Measurements from ENCODE around the gene NELL1. TPM values are rescaled to one million over a fixed set of nuclear protein-coding genes. Genes with fewer than 3 reads are reported as not detected.

Gene NELL1
- total RNA-seq, 3 donors from 2014 or later (not counting 1 experiment from before 2014, with no cell fraction given) = not detected

DNA sequence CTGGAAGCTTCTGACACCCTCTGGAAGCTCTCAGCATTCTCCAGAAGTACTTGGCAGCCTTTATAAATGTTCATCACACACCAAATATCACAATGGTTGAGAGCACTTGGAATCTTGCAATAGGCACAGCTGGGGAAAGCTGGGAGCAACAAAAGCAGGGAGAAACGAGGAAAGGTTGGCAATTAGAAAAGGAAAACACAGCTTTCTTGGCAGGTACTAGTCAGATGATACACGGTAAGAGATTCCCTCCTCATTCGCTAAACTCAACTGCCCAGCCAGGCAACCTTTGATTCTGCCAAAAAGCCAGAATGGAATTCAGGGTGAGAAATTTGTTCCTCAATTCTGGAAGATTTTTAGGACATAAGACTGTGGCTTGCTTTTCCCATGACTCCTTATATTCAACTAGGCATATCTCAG is 946.6 kb downstream of the NELL1 start:
- H3K27me3 Mint-ChIP-seq (ENCODE audit: low read depth in 2 of 2) = no peaks in the 10 kb centered on the region
- Histone ChIP-seq H3K9me3 (ENCODE audit: control insufficient read depth, insufficient read depth, low read length) (no peaks in the 10 kb centered on the region), H3K27ac (ENCODE audit: low read length) (no peak overlapping the region), H3K4me1 (ENCODE audit: control insufficient read depth, insufficient read depth, low read length) (no peaks in the 10 kb centered on the region), H3K36me3 (ENCODE audit: control insufficient read depth, insufficient read depth, low read length) (no peaks in the 10 kb centered on the region), H3K4me3 (ENCODE audit: low read length) (no peak overlapping the region), H3K27me3 (ENCODE audit: control insufficient read depth, insufficient read depth, low read length) (no peaks in the 10 kb centered on the region)
- H3K4me1 Mint-ChIP-seq = no peaks in the 10 kb centered on the region
- H3K4me3 Mint-ChIP-seq = no peak overlapping the region
- ATAC-seq (no peak), DNase-seq (no peak)
- no peak overlapping the region for H3K27ac Mint-ChIP-seq
- WGBS (ENCODE audit: insufficient coverage) = 83% methylated on average over 2 of the region's 3 CpGs
- no peak for TF ChIP-seq CTCF (IDR thresholded peaks at IDR 0.05)
- no peaks in the 10 kb centered on the region for H3K36me3 Mint-ChIP-seq
- H3K9me3 Mint-ChIP-seq = peaks cover 10 to 13% of the 10 kb centered on the region in 2 donors
- intact Hi-C loops (cut with micrococcal nuclease) = no loop called here

DNA sequence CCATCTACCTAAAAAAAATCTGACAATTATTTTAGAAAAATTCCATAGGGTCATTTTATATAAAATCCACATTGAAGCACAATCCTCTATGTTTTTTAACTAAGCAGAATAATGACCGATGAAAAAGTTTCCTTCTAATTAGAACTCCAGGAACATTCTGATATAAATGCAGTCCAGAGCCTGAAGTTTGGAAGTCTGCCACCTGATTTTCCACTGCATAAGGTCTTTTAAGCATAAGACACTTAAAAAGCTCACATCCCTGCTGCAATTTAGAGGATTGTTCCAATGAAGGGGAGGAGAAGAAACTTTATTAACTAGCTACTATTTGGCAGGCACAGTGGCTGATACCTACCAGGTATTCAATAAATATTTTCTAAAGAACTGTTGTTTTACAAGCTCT is 953.2 kb downstream of the NELL1 start:
- intact Hi-C loops (cut with micrococcal nuclease) = no loop called here
- H3K4me3 ChIP-seq (ENCODE audit: low read length) = no peak overlapping the region
- H3K27me3 ChIP-seq (ENCODE audit: control insufficient read depth, insufficient read depth, low read length) = no peaks in the 10 kb centered on the region
- peaks cover 15 to 20% of the 10 kb centered on the region in 2 donors for H3K9me3 Mint-ChIP-seq
- H3K27ac ChIP-seq (ENCODE audit: low read length) = no peak overlapping the region
- ATAC-seq (no peak), DNase-seq (no peak)
- no peak overlapping the region for H3K27ac Mint-ChIP-seq
- no peaks in the 10 kb centered on the region for H3K36me3 Mint-ChIP-seq
- H3K4me3 Mint-ChIP-seq = no peak overlapping the region
- TF ChIP-seq CTCF (IDR thresholded peaks at IDR 0.05) = no peak
- peaks cover 5% of the 10 kb centered on the region for H3K9me3 ChIP-seq (ENCODE audit: control insufficient read depth, insufficient read depth, low read length)
- H3K27me3 Mint-ChIP-seq (ENCODE audit: low read depth in 2 of 2) = no peaks in the 10 kb centered on the region
- no peaks in the 10 kb centered on the region for H3K4me1 Mint-ChIP-seq
- H3K4me1 ChIP-seq (ENCODE audit: control insufficient read depth, insufficient read depth, low read length) = no peaks in the 10 kb centered on the region
- WGBS (ENCODE audit: insufficient coverage) = 100% methylated on average over 1 of the region's 1 CpG
- H3K36me3 ChIP-seq (ENCODE audit: control insufficient read depth, insufficient read depth, low read length) = no peaks in the 10 kb centered on the region

DNA sequence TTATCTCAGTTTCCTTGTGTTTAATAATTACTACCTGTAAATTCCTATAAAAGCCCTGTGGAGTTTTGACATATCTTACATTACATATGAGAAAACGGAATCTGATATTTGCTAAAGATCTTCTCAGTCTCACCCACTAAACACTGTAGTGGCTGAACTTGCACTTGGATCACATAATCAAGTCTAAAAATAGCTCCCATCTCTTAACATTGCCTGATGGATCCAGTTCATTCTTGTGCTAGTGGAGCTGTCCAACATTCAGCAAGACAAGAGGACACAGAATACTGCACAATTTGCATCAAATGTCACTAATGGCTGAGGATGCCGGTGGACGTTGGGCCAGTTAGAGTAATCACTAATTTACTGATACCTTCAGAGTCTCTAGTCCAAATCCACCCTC is 953.6 kb downstream of the NELL1 start:
- WGBS (ENCODE audit: insufficient coverage) = 90% methylated on average over 3 of the region's 3 CpGs
- Mint-ChIP-seq H3K36me3 (no peaks in the 10 kb centered on the region), H3K27ac (no peak overlapping the region), H3K4me1 (no peaks in the 10 kb centered on the region), H3K27me3 (ENCODE audit: low read depth in 2 of 2) (no peaks in the 10 kb centered on the region), H3K9me3 (peaks cover 13 to 20% of the 10 kb centered on the region in 2 donors), H3K4me3 (no peak overlapping the region)
- Histone ChIP-seq H3K27me3 (ENCODE audit: control insufficient read depth, insufficient read depth, low read length) (no peaks in the 10 kb centered on the region), H3K27ac (ENCODE audit: low read length) (no peak overlapping the region), H3K4me1 (ENCODE audit: control insufficient read depth, insufficient read depth, low read length) (no peaks in the 10 kb centered on the region), H3K4me3 (ENCODE audit: low read length) (no peak overlapping the region), H3K9me3 (ENCODE audit: control insufficient read depth, insufficient read depth, low read length) (peaks cover 5% of the 10 kb centered on the region), H3K36me3 (ENCODE audit: control insufficient read depth, insufficient read depth, low read length) (no peaks in the 10 kb centered on the region)
- intact Hi-C loops (cut with micrococcal nuclease) = no loop called here
- no peak for DNase-seq
- ATAC-seq = no peak
- TF ChIP-seq CTCF (IDR thresholded peaks at IDR 0.05) = no peak

Other genes starting within 250 kb of the NELL1 start
- gene SLC6A5, start 70.0 kb upstream of the NELL1 start, total RNA-seq = not detected

All from natural killer cell (primary cell).